ENCODE results near the gene NSD1.

Gene NSD1

DNA sequence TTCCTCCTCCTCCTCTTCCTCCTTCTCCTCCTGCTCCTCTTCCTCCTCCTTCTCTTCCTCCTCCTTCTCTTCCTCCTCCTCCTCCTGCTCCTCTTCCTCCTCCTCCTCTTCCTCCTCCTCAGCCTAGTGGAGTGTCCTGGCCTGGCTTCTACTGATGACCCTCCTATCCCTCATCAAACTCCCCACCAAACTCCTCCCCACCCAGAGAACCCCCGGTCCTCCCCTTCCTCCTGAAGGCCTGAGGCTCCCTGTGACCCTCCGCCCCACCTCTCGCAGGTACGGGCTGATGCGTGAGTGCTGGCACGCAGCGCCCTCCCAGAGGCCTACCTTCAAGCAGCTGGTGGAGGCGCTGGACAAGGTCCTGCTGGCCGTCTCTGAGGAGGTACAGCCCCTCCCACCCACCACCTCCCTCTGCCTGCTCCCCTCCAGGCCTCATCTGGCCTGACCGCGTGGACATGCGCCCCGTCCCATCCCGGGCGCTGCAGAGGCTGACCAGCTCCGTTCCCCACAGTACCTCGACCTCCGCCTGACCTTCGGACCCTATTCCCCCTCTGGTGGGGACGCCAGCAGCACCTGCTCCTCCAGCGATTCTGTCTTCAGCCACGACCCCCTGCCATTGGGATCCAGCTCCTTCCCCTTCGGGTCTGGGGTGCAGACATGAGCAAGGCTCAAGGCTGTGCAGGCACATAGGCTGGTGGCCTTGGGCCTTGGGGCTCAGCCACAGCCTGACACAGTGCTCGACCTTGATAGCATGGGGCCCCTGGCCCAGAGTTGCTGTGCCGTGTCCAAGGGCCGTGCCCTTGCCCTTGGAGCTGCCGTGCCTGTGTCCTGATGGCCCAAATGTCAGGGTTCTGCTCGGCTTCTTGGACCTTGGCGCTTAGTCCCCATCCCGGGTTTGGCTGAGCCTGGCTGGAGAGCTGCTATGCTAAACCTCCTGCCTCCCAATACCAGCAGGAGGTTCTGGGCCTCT, 36.3 kb upstream of the NSD1 start:
- DNase-seq (ENCODE audit: low read depth): no peak

DNA sequence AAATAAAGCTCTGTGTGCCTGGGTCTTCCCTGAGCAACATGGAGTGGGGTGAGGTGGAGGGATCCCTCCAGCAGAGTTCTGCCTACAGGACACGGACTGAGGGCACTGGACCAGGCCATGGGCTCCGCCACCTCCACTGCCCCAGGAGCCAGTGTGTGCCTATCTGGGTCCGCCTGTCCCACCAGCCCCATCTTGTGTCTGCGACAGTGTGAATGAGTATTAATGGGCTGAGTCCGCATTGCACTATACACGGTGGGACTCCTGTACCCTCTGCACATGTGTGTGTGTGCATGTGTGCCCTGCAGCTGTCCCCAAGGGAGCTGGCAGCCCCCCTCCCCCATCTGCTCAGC, 35.5 kb upstream of the NSD1 start:
- DNase-seq (ENCODE audit: low read depth): no peak

DNA sequence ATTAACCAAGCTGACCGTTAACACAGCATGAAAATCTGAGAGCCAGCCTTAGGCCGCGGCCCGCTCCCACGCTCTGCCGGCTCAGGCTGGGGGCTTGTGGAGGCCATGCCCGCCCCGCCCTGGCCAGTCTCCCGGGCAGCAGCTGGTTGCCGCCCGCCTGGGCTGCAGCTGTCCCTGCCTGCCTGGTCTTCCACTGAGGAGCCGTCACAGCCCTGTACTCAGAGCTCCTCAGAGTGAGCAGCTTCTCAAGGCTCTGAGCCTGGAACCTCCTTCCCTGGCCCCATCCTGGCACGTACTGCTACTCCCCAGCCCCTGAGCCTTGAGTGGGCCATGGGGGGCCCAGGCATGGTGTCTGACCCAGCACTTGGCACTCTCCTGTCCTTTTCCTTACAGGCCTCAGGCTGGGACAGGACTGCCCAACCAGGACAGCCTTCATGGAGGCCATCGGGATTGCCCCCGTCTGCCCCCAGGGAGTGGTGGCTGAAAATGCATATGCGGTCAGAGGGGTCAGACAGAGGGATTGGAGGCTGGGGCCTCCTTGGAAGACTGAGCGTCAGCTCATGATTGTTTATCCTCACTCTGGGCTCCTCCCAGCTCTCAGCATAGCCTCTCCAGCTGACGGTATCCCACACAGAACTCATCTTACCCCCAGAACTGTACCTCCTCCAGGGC, 35.0 kb upstream of the NSD1 start:
- no peak for DNase-seq (ENCODE audit: low read depth)

- DNase-seq (ENCODE audit: low read depth): no peak
Observed at GRCh38 chr5:177099422-177100093, 34.0 kb upstream of the NSD1 start.

DNA sequence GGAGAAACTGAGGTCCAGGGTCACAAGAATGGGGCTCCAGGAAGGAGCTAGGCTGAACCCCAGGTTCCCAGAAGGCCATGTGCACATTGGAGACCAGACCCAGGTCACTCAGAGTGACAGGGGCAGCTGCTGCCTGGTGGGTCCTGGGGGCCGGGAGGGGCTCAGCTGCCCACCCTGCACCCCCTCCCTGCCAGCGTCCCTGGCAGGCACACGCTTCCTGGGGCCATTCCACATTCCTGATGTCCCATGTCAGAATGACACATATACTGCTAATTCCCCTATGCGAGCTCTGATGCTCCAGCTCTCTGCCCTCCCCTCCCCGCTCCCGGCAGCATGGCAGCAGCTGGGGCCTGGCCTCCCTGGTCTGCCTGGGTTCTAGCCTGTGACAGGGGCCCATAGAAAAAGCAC, 32.9 kb upstream of the NSD1 start:
- DNase-seq (ENCODE audit: low read depth): no peak

- DNase-seq (ENCODE audit: low read depth): no peak
Observed at GRCh38 chr5:177103523-177104253, 29.9 kb upstream of the NSD1 start.

- no peak for DNase-seq (ENCODE audit: low read depth)
Observed at GRCh38 chr5:177105691-177106476, 27.7 kb upstream of the NSD1 start.

DNA sequence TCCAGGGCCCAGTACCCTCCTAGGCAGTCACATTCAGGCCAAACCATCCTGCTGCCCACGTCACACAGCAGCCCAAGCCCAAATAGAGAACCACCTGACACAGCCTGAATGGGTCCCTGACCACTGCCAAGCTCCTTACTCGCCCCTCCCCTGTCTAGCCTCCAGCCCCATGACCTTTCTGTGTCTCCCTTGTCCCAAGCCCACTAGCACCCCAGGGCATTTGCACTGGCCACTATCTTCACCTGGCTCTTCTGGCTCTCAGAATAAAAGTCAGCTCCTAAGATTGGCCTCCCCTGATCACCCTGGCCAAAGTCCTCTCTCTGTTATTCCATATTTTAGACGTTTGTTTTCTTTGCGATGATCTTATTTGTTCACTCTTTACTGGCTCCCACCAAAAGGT, 26.4 kb upstream of the NSD1 start:
- DNase-seq (ENCODE audit: low read depth): no peak

GRCh38 chr5:177109810-177110209, 23.8 kb upstream of the NSD1 start:
- DNase-seq (ENCODE audit: low read depth): no peak

GRCh38 chr5:177111720-177112394, 21.7 kb upstream of the NSD1 start:
- DNase-seq (ENCODE audit: low read depth): no peak

DNA sequence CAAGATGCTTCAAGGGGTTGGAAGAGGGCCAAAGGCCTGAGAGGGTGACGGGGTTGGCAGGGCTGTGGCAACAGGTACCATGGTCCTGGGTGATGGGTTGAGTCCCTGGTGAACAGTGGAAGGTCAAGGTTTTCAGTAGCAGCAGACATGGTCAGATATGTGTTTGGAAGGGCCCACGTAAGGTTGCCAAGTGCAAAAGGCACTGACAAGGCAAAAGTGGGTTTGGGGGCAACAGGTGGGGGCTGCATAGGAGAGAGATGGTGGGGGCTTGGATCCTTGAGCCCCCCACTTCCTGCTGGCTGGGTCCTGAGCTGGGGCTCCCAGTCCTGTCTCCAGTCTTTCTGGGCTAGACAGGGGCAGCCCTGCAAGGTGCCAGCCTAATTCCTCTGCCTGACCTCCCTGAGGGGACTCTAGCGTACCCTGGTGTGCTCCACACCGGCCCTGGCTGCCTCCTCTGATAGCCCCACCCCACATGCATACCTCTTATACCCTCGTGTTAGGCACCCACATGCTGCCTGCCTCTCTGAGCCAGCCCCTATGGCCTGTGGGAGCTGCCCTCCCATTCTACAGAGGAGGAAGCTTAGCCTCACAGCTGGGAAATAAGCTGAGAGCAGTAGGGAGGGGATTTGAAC, 20.9 kb upstream of the NSD1 start:
- DNase-seq (ENCODE audit: low read depth): no peak

DNA sequence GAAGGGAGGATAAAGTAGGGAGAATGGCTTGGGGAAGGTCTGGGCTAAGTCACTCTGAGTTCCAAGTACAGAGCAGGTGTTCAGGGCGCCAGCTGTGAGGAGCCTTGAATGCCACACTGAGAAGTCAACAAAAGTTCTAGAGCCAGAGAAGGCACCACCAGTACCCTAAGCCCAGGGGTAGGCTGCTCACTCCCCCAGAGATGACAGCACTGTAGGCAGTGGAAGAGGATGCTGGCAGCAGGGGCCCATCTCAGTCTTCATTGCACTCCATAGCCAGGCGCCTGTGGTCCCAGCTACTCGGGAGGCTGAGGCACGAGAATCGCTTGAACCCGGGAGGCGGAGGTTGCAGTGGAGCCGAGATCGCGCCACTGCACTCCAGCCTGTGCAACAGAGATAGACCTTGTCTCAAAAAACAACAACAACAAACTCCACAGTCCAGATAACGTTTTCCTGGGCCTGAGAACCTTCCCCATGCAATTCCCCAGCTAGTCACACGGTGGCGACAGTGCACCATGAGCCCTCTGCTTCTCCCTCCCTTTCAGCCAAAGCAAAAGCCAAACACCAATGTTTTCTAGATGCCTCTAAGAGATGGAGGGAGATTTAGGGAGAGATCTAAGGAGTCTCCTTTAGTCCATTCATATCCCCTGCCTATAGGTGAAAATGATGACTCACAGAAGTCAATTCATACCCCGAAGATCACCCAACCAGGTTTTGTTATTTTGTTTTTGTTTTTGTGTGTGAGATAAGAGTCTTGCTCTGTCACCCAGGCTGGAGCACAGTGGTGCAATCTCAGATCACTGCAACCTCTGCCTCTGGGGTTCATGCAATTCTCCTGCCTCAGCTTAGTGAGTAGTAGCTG, 19.8 kb upstream of the NSD1 start:
- DNase-seq (ENCODE audit: low read depth): no peak

- DNase-seq (ENCODE audit: low read depth): no peak
Observed at GRCh38 chr5:177116631-177117373, 16.8 kb upstream of the NSD1 start.

DNA sequence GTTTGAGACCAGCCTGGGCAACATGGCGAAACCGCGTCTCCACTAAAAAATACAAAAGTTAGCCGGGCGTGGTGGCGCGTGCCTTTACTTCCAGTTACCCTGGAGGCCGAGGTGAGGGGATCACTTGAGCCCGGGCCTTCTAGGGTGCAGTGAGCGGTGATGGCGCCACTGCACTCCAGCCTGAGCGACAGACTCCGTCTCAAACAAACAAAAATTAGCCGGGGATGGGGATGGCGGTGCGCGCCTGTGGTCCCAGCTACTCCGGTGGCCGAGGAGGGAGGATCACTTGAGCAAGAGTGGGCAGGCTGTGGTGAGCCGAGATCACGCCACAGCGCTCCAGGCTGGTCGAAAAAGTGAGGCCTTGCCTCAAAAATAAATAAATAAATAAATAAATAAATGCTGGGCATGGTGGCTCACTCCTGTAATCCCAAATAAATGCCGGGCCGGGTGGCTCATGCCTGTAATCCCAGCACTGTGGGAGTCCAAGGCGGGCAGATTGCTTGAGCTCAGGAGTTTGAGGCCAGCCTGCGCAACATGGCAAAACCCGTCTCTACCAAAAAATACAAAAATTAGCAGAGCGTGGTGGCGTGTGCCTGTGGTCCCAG, 16.0 kb upstream of the NSD1 start:
- no peak for DNase-seq (ENCODE audit: low read depth)

GRCh38 chr5:177122566-177122965, 11.0 kb upstream of the NSD1 start:
- DNase-seq (ENCODE audit: low read depth): no peak

DNA sequence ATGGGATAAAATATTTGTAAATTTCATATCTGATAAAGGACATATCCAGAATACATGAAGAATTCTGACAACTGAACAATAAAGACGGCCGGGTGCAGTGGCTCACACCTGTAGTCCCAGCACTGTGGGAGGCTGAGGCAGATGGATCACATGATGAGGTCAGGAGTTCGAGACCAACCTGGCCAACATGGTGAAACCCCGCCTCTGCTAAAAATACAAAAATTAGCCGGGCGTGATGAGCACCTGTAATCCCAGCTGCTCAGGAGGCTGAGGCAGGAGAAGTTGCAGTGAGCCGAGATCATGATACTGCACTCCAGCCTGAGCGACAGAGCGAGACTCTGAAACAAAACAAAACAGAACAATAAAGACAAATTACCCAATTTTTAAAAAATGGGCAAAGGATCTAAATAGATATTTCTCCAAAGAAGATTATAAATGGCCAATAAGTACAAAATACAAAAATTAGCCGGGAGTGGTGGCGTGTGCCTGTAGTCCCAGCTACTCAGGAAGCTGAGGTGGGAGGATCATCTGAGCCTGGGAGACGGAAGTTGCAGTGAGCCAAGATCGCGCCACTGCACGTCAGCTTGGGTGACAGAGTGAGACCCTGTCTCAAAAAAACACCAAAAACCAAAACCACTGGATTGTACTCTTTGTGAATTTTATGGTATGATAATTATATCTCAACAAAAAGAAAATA, 9.6 kb upstream of the NSD1 start:
- DNase-seq (ENCODE audit: low read depth): no peak

DNA sequence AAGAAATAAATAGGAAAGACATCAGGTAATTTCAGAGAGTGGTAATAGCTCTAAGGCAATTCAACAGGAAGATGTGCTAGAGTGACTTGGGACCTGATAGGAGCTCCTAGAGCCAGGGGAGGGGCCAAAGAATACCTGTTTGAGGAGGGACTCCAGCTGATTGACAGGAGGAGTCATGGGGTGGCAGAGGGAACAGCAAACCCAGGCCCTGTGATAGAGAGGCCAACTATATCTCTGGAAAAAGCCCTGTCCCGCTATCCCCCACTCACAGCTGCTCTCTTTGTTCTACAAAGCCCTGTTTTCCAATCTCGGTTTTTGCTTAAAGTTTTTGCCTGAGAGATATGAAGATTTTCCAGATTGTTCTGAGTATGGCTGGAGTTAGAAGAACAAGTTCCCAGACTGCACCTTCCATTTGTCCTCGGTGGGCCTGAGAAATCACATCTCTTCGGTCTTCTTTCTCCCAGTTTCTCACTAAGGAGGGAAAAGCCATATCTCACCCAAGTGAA, 9.0 kb upstream of the NSD1 start:
- no peak for DNase-seq (ENCODE audit: low read depth)
